ENCODE measurements around the gene MDH2. TPM values are rescaled to one million over a fixed set of nuclear protein-coding genes. Genes with fewer than 3 reads are reported as not detected.
"Not testable (repeated sequence)": the region's sequence is repeated elsewhere in the genome, so short reads cannot be mapped to it uniquely, and the experiment has no call there.

The MDH2 gene
- total and polyA plus RNA-seq, 12 donors = 66.1 to 686 (median 441) TPM

GRCh38 chr7:76080204-76080603 lies 32.3 kb downstream of the MDH2 start:
- Histone ChIP-seq H3K4me1 (peaks cover 0 to 12% (median 0%) of the 10 kb centered on the region in 9 donors), H3K4me3 (no peak overlapping the region), H3K27me3 (no peaks in the 10 kb centered on the region), H3K9me3 (peaks cover 0 to 6% (median 0%) of the 10 kb centered on the region in 11 donors), H3K27ac (no peak overlapping the region), H3K36me3 (no peaks in the 10 kb centered on the region)
- ATAC-seq (no peak), DNase-seq (no peak)
- TF ChIP-seq CTCF (IDR thresholded peaks at IDR 0.05) = no peak
- intact Hi-C loops (cut with DNase I) = loop anchor here in 1 of 10 donors (5.0 kb wide), 1 partner anchor 42 kb away; no protein-coding TSS in a partner anchor
- 72% methylated on average over 5 of the region's 5 CpGs for WGBS, 2 donors

GRCh38 chr7:76084115-76084514 lies 36.2 kb downstream of the MDH2 start:
- H3K36me3 ChIP-seq, ATAC-seq, H3K27me3 ChIP-seq, DNase-seq, H3K27ac ChIP-seq, H3K4me3 ChIP-seq, H3K9me3 ChIP-seq: not testable (repeated sequence)
- peaks cover 0 to 12% (median 0%) of the 10 kb centered on the region in 9 donors for H3K4me1 ChIP-seq
- WGBS, 2 donors = 85 to 88% methylated on average over 2 of the region's 2 CpGs
- intact Hi-C loops (cut with DNase I) = loop anchor here in 1 of 10 donors (5.0 kb wide), 1 partner anchor 38 kb away; no protein-coding TSS in a partner anchor

GRCh38 chr7:76086070-76086469 lies 38.2 kb downstream of the MDH2 start:
- 89 to 91% methylated on average over 4 of the region's 4 CpGs for WGBS, 2 donors
- intact Hi-C loops (cut with DNase I) = no loop called here
- no peak for DNase-seq

GRCh38 chr7:76087362-76087791 lies 39.5 kb downstream of the MDH2 start:
- H3K4me1 ChIP-seq; intact Hi-C loops (cut with DNase I); H3K27ac ChIP-seq; DNase-seq; ATAC-seq; H3K27me3 ChIP-seq; H3K36me3 ChIP-seq; H3K9me3 ChIP-seq; H3K4me3 ChIP-seq: not testable (repeated sequence)
- WGBS, 2 donors = 43 to 52% methylated on average over 5 of the region's 5 CpGs

More at GRCh38 chr7:76086070-76086469, 38.2 kb downstream of the MDH2 start:
- no peak for TF ChIP-seq CTCF (IDR thresholded peaks at IDR 0.05)
- Histone ChIP-seq H3K4me1 (peaks cover 0 to 12% (median 0%) of the 10 kb centered on the region in 9 donors), H3K36me3 (no peaks in the 10 kb centered on the region), H3K27ac (no peak overlapping the region), H3K9me3 (no peaks in the 10 kb centered on the region), H3K27me3 (peaks cover 0 to 4% (median 0%) of the 10 kb centered on the region in 7 donors), H3K4me3 (no peak overlapping the region)
- ATAC-seq = no peak

GRCh38 chr7:76089865-76090475 lies 42.1 kb downstream of the MDH2 start:
- Histone ChIP-seq H3K9me3 (no peaks in the 10 kb centered on the region), H3K4me3 (no peak overlapping the region), H3K36me3 (no peaks in the 10 kb centered on the region), H3K27ac (no peak overlapping the region), H3K4me1 (no peaks in the 10 kb centered on the region), H3K27me3 (peaks cover 0 to 8% (median 0%) of the 10 kb centered on the region in 7 donors)
- no peak for DNase-seq
- no peak for ATAC-seq
- no peak for TF ChIP-seq CTCF (IDR thresholded peaks at IDR 0.05)
- intact Hi-C loops (cut with DNase I) = no loop called here
- 83 to 85% methylated on average over 9 to 10 of the region's 10 CpGs for WGBS, 2 donors

All from heart right ventricle (tissue), 16 donors.